Stimulated activated CD4-positive, alpha-beta T cell treated with anti-CD3 and anti-CD28 coated beads, Interleukin-1b, Interleukin-23, amount 100 ng/mL, for 4 hours (primary cell): ENCODE measurements around the gene EVL.
A peak's percentile ranks its signal among the peaks of the same experiment; 100 is the strongest.
"Not testable (repeated sequence)": the region's sequence is repeated elsewhere in the genome, so short reads cannot be mapped to it uniquely, and the experiment has no call there.

Experiments used
- DNase-seq, 2 donors: peaks; one replicate each; pipeline ENCODE4 v3.0.0-alpha.2; 2020; ENCODE audit warnings: low read depth in 2 of 2

EVL gene

DNA sequence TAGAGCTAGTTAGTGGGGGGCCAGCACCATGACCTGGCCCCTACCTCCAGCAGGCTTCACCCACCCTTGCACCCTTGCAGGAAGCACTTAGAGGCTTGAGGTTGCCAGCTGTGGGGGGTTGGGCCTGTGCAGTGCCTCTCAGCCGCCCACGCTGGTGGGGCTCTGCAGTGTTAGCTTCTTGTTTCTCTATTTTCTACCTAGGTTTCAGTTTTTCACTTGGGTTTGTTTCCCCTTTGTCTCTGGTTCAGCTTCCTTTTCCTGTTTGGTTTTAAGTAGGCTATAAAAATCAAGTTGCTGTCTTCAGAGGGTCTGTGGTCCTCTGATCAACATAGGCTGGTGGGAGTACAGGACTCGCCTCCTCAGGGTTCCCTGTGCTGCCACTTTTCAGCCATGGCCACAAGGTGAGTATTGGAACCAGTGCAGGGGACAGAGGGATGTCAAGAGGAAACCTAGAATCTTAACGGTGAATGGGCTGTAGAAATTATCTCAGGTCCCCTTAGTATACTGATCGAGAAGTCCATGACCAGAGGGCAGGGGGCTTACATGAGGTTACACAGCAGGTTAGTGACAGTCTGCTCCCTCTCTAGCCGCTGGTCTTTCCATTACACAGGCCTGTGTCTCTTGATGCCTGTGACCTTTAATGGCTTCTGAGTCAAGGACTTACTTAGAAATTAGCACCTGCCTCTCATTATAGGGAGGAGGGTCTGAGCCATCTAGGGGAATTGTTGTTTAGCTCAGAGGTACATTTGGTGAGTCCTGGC is at the start of gene EVL:
Gene EVL, plus strand, starts transcription at position 312 of the 761 bp plus-strand sequence. Its CDS starts 79 bp downstream, at position 391.
- DNase-seq, result peak; percentile 78 to 80

GRCh38 chr14:100017553-100017952 is 47.7 kb upstream of the EVL start:
- DNase-seq, result no peak

GRCh38 chr14:100018054-100018453 is 47.2 kb upstream of the EVL start:
- no peak for DNase-seq

DNA sequence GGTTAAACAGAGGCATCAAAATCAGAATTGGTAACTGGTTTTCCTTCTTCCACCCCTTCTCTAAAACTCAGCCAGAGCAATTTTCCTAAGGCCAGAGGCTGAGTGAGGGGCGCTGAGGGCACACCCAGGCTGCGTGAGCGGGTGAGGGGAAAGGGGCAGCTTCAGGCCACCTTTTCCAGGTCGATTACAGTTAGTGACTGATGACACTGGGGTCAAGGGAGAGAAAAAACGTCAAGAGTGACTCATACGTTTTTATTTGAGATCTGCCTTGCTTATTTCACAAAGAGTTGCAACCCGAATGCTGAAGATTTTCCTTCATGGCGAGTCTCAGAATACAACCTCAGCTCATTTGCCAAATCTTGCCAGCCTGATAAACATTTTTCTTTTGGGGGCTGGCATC is 46.7 kb upstream of the EVL start:
- DNase-seq, result no peak

GRCh38 chr14:100019156-100019744 is 46.0 kb upstream of the EVL start:
- DNase-seq, result no peak

- no peak for DNase-seq
Measured at GRCh38 chr14:100020629-100021028, 44.6 kb upstream of the EVL start.

GRCh38 chr14:100022772-100023451 is 42.3 kb upstream of the EVL start:
- no peak for DNase-seq

DNA sequence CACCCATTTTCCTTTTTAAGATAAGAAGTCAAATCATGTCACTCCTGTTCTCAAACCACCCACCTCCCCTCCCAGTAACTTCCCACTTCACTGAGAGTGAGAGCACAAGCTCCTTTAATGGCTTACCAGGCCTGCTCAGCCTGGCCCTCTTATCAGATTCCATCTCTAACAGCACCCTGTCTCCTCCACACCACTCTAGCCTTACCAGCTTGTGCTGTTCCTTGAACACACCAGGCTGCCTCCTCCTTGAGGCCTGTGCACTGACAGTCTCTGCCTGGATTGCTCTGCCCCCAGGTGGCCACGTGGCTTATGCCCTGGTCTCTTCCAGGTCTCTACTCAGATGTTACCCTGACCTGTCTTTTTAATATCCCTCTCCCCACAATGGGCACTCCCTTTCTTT is 40.1 kb upstream of the EVL start:
- DNase-seq, result peak in 1 of 2 donors; percentile 2

- no peak for DNase-seq
Measured at GRCh38 chr14:100027771-100028490, 37.3 kb upstream of the EVL start.

DNA sequence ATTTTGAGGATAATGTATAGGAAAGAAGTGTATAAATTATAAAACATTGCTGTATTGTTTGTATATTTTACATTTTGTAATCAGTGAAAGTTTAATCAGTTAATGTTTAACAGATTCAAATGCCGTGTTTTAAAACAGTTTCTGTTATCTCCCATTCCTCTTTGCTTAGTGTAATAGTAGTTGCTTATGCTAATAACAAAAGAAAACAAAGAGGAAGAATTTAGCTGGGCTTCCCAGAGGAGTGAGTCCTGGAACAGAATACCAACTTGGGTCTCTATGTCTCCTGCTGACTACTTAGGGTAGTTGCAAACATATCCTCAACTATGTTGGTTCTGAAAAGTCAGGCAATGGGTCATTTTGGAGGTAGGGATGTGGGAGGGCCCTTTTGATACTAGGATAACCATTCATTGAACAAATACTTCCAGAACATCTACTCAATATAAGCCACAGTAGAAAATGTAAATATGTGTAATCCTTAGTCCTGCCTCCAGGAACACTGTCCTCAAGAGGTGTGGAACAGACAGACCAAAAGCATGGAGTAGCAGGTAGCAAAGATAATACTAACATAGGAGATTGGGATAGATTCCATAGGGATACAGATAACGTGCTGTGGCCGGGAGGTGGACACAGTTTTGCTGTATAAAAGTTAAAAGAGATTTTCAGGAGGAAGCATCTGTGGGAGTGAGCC is 36.1 kb upstream of the EVL start:
- DNase-seq, result no peak

DNA sequence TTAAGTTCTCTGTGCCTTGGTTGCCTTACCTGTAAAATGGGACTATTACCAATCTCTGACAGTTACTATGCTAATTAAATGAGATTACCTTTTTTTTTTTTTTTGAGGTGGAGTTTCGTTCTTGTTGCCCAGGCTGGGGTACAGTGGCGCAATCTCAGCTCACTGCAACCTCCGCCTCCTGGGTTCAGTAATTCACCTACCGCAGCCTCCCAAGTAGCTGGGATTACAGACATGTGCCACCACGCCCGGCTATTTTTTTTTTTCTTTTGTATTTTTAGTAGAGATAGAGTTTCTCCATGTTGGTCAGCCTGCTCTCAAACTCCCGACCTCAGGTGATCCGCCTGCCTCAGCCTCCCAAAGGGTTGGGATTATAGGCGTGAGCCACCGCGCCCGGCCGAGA is 35.2 kb upstream of the EVL start:
- not testable (repeated sequence) for DNase-seq

- DNase-seq, result no peak
Measured at GRCh38 chr14:100030452-100031153, 34.6 kb upstream of the EVL start.

DNA sequence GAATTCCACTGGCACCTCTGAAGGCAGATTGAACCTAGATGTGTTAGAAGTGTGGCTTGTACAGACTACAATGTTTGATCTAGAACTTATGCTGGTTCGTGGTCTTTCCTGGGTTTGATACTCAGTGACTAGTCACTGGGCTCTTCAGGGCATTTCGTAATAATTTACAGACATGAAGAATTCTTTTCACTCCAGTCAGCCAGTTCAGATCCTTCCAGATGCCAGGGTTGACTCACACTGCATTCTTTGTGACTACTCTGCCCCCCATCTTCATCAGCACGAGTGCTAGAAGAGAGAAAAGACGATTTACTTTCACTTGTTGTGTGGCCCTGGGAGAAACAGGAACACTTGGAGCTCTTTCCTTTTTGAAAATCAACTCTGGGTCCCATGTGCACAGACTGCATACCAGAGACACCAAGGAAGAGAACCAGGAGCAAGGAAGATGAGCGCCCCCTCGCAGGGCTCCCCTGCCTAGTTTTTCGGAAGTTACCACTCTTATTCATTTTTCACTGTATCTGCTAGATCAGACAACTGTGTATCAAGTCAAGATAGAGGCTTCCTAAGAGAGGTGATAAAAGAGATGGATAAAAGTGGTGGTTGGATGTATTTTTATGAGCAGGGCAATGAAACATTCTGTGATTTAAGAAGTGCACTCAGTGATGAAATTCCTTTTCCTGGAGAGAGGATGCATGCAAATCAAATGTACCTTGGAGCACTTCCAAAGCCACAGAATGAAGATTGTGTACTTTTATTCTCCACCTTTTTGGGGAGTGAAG is 33.5 kb upstream of the EVL start:
- DNase-seq, result no peak

- no peak for DNase-seq
Measured at GRCh38 chr14:100032738-100033137, 32.5 kb upstream of the EVL start.

DNA sequence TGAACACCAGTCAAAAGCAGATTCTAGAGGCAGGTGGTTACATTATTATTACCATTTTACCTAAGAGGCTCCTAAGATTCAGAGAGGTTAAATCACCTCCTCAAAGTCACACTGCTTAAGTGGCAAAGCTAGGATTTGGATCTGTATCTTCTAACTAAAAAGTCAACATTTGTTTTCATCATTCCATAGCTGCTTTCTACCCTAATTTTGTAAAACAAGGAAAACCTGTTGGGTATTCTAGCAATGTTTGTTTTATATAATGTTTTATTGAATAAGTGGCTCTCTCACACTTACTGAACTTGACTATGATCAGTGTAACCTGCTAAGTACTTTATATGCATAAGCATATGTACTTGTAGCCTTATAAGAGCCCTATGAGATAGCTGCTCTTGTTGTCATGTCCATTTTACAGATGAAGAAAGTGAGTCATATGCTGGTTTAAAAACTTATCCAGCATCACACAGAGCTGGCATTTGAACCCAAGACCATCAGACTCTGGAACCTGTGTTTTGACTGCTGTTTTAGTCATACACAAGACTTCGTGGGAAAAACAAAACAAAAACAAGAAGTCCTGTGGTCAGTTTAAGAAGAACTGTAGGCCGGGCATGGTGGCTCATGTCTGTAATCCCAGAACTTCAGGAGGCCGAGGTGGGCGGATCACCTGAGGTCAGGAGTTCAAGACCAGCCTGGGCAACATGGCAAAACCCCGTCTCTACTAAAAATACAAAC is 31.7 kb upstream of the EVL start:
- DNase-seq, result no peak

- DNase-seq, result no peak
Measured at GRCh38 chr14:100034468-100034867, 30.8 kb upstream of the EVL start.

GRCh38 chr14:100034961-100035500 is 30.2 kb upstream of the EVL start:
- no peak for DNase-seq

DNA sequence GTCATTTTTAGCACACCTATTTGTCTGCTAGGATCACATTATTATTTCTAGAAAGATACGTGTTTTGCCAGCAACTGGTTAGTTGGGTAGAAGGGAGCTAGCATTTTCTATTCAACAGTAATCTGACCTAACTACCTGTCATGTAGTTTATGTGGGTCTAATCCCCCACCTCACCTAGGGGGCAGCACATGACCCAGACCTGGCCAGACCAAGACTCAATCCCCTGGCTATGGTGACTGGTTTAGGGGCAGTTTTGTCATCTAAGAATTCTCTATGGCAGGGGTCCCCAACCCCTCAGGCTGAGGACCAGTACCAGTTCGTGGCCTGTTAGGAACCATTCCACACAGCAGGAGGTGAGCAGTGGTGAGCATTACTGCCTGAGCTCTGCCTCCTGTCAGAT is 29.5 kb upstream of the EVL start:
- no peak for DNase-seq

GRCh38 chr14:100037353-100037752 is 27.9 kb upstream of the EVL start:
- no peak for DNase-seq
